GM19239 (cell line): ENCODE data around the gene RTKN2.
A peak's percentile ranks its signal among the peaks of the same experiment; 100 is the strongest.

Experiments
- DNase-seq: peaks from one replicate; pipeline ENCODE4 v3.0.0; 2011; ENCODE audit warnings: low spot score; ENCODE audit not compliant: insufficient read length
- FAIRE-seq: peaks from 2 replicates; lab custom pipeline; 2011; peaks lifted over from hg19 to GRCh38; lab: Jason Lieb, UNC

RTKN2 gene

GRCh38 chr10:62182171-62182570 is 86.5 kb downstream of the RTKN2 start:
- FAIRE-seq (peak; percentile 61), DNase-seq (no peak)

DNA sequence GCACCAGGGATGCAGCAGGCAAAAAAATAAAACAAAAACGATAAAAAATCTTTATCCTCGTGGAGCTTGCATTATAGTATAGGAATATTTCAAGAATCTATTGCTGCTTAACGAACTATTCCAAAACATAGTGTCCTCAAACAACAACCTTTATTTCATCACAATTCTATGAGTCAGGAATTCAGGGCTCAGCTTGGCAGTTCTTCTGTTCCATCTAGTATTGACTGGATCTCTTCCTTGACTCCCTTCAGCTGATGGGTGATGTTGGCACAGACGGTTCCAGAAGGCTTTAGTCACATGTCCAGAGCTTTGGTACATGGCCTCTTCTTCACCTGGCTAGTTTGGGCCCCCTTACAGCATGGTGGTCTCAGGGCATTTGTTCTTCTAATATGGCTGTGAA is 88.0 kb downstream of the RTKN2 start:
- FAIRE-seq: no peak
- DNase-seq: no peak

GRCh38 chr10:62178568-62178967 is 90.1 kb downstream of the RTKN2 start:
- FAIRE-seq (no peak), DNase-seq (no peak)

- FAIRE-seq (no peak), DNase-seq (no peak)
Measured at GRCh38 chr10:62177111-62177510, 91.5 kb downstream of the RTKN2 start.

DNA sequence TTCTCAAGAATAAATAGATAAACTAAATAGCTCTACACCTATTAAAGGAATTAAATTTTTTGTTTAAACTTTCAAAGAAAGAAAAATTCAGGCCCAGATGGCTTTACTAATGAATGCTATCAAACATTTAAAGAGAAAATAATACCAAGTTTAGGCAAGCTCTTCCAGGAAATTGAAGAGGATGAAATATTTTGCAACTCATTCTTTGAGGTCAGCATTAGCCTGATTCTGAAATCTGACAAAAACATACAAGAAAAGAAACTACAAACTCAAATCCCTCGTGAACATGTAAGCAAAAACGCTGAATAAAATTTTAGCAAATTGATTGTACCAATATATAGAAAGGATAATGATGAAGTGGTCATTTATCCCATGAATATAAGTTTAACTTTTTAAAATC is 93.4 kb downstream of the RTKN2 start:
- DNase-seq (no peak), FAIRE-seq (no peak)

- FAIRE-seq: no peak
Measured at GRCh38 chr10:62172465-62172864, 96.2 kb downstream of the RTKN2 start.

DNA sequence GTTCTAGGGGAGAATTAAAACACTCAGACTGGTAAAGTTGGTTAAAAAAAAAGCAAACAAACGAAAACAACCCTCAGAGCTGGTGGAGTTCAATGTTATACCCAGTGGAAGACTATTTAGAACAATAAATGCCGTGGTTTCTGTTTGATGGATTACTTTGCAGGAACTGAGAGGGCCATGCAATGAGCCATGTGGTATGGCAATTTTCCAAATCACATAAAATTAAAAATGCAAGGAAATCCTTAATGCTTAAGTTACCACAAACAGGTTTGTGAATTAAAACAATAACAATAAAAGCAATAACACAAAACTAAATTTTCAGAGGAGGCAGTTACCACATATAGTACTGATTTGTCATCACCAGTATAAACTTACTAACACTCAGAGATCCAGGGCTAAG is 96.9 kb downstream of the RTKN2 start:
- FAIRE-seq: peak; percentile 4

More at GRCh38 chr10:62172465-62172864, 96.2 kb downstream of the RTKN2 start:
- no peak for DNase-seq

GRCh38 chr10:62170732-62171131 is 97.9 kb downstream of the RTKN2 start:
- DNase-seq (no peak), FAIRE-seq (no peak)

More for the DNA sequence above, 96.9 kb downstream of the RTKN2 start:
- no peak for DNase-seq

GRCh38 chr10:62166331-62167131 is 102.1 kb downstream of the RTKN2 start:
- peak; percentile 87 for FAIRE-seq

GRCh38 chr10:62165803-62166202 is 102.8 kb downstream of the RTKN2 start:
- DNase-seq (no peak), FAIRE-seq (no peak)

More at GRCh38 chr10:62166331-62167131, 102.1 kb downstream of the RTKN2 start:
- DNase-seq: peak; percentile 23

DNA sequence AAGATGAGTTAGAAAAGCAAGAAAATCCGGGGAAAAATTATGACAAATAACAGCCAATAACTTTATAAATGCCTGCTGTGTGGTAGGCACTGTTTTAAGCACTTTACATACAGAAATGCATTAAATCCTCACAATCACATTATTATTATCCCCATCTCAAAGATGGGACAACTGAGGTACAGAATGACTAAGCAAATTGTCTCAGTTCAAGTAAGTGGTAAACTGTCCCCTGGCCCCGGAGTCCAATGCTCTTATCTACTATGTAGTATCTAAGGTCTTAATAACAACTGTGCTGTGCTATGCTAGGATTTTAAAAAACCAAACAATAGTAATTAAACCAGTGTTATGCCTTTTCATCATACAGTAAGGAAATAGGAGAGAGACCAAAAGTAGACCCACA is 105.6 kb downstream of the RTKN2 start:
- FAIRE-seq (no peak), DNase-seq (no peak)

GRCh38 chr10:62162261-62162981 is 106.2 kb downstream of the RTKN2 start:
- no peak for DNase-seq

GRCh38 chr10:62159351-62159750 is 109.3 kb downstream of the RTKN2 start:
- FAIRE-seq (no peak), DNase-seq (no peak)

More at GRCh38 chr10:62162261-62162981, 106.2 kb downstream of the RTKN2 start:
- FAIRE-seq: no peak

DNA sequence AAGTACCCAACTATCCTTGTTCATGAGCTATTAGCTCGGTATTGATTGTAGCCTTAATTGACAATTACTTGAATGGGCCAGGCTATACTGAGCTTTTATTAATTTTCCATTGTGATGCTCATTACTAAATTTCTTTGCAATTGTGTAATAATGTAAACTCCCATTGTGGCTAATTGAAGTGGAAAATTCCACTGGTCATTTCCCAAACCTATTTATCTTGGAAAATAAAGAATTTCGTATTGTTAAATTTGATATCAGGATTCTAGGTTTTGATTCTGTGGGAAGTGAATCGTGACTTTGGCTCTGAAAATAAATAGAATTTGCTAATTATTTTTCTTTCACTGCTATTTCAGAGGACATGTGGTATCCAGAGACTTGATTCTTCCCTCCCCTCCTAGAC is 111.0 kb downstream of the RTKN2 start:
- FAIRE-seq: no peak
- DNase-seq: no peak

DNA sequence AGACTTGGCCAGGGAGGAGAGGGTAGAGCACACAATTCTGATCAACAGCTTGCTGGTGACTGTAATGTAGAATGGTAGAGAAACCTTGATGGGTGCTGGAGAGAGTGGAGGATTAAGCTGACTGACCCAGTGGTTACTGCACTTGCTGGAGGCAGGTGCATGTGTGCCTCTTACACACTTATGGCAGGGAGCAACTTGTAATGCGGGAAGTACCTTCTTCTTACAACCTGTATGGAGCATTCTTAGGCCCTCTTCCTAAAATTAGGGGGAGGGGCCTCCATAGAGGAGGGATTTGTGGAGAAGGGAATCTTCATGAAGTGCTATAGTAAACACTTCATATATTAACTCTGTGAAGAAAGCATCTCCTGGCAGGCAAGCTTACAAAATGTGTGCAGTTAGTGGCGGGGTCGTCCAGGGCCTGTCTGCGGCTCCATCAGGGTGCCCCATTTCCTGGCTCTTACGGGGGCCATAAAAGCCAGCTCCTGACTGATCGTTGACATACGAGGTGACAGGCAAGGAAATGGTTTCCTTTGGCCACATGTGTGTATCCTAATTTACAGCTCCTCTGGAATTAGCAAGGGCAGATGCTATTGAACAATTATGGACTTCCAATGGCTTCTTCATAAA is 113.5 kb downstream of the RTKN2 start:
- DNase-seq (no peak), FAIRE-seq (no peak)

GRCh38 chr10:62154231-62154630 is 114.4 kb downstream of the RTKN2 start:
- FAIRE-seq (no peak), DNase-seq (no peak)

- no peak for DNase-seq
- FAIRE-seq: no peak
Measured at GRCh38 chr10:62153191-62153590, 115.5 kb downstream of the RTKN2 start.

DNA sequence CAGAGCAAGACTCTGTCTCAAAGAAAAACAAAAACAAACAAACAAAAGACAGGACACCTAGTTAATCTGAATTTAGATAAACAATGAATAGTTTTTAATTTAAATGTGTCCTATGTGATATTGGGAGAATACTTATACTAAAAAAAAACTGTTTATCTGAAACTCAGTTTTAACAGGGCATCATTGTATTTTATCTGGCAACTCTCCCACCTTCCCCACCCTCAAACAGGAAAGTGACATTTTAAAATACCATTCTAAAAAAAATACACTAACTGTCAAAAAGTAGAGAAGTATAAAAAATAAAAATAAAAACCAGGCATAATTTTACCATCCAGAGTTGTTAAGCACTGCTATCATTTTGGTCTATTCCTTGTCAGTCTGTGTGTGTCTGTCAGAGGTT is 119.0 kb downstream of the RTKN2 start:
- FAIRE-seq (no peak), DNase-seq (no peak)

- DNase-seq (no peak), FAIRE-seq (no peak)
Measured at GRCh38 chr10:62148155-62148554, 120.5 kb downstream of the RTKN2 start.

DNA sequence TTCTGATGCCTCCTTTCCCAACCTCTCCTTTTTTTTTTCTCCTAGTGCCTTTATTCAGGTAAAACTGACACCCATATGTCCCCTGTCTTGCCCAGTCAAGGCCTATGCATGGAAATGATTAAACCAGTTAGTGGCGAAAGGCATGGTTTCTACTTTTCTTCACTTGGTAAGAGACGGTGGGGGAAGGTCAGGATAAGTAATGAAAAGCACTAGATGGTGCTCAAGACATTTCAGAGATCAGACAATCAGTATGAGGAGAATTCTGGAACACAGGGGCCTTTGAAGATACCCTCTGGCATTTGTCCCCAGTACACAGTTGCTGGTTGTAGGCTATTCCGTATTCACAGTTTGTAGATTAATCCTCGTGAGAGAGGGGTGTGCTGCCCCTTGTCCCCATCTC is 121.2 kb downstream of the RTKN2 start:
- no peak for DNase-seq
- no peak for FAIRE-seq

- DNase-seq: no peak
Measured at GRCh38 chr10:62136931-62137330, 131.7 kb downstream of the RTKN2 start.

More at GRCh38 chr10:62136931-62137330, 131.7 kb downstream of the RTKN2 start:
- no peak for FAIRE-seq
